Stimulated activated naive CD8-positive, alpha-beta T cell treated with anti-CD3 and anti-CD28 coated beads, Interleukin-15, amount 100 ng/mL, for 72 hours (primary cell): ENCODE results near the gene TMTC1.
"Not testable (repeated sequence)": the region's sequence is repeated elsewhere in the genome, so short reads cannot be mapped to it uniquely, and the experiment has no call there.

Source experiments
- ATAC-seq: fragments of 150-1000 bp; cut with Tn5 transposase; 2 replicates; pipeline ENCODE4 v1.10.0; 2021; ENCODE audit warnings: mild to moderate bottlenecking, moderate library complexity
- DNase-seq, 2 donors: peaks; one replicate each; pipeline ENCODE4 v3.0.0; 2021 to 2022
- H3K27ac Mint-ChIP-seq, 2 donors: one replicate each; pipeline ENCODE4 v1.8.0; 2022; ENCODE audit warnings: mild to moderate bottlenecking in 2 of 2, mixed read lengths in 2 of 2, moderate library complexity in 2 of 2
- H3K27me3 Mint-ChIP-seq: one replicate; pipeline ENCODE4 v1.8.0; 2022; ENCODE audit warnings: mixed read lengths
- H3K4me1 Mint-ChIP-seq: one replicate; pipeline ENCODE4 v1.8.0; 2022; ENCODE audit warnings: mild to moderate bottlenecking, mixed read lengths
- H3K4me3 Mint-ChIP-seq, 2 donors: one replicate each; pipeline ENCODE4 v1.8.0; 2022; ENCODE audit warnings: mild to moderate bottlenecking in 2 of 2, mixed read lengths in 2 of 2, moderate library complexity in 1 of 2
- H3K9me3 Mint-ChIP-seq, 2 donors: one replicate each; pipeline ENCODE4 v1.8.0; 2022; ENCODE audit warnings: mixed read lengths in 2 of 2

TMTC1 gene

GRCh38 chr12:29556363-29556762, 227.4 kb downstream of the TMTC1 start:
- DNase-seq (no peak), ATAC-seq (no peak)
- no peak overlapping the region for H3K27ac Mint-ChIP-seq
- H3K9me3 Mint-ChIP-seq: no peaks in the 10 kb centered on the region
- H3K4me3 Mint-ChIP-seq: no peak overlapping the region
- no peaks in the 10 kb centered on the region for H3K27me3 Mint-ChIP-seq
- H3K4me1 Mint-ChIP-seq: no peaks in the 10 kb centered on the region

GRCh38 chr12:29555451-29555850, 228.3 kb downstream of the TMTC1 start:
- not testable (repeated sequence) for H3K4me3 Mint-ChIP-seq, DNase-seq, H3K4me1 Mint-ChIP-seq, H3K9me3 Mint-ChIP-seq, H3K27ac Mint-ChIP-seq, H3K27me3 Mint-ChIP-seq, ATAC-seq

GRCh38 chr12:29552994-29553748, 230.6 kb downstream of the TMTC1 start:
- ATAC-seq (no peak), DNase-seq (no peak)
- H3K4me1 Mint-ChIP-seq: no peaks in the 10 kb centered on the region
- peaks cover 1% of the 10 kb centered on the region for H3K27me3 Mint-ChIP-seq
- no peaks in the 10 kb centered on the region for H3K9me3 Mint-ChIP-seq
- no peak overlapping the region for H3K27ac Mint-ChIP-seq
- no peak overlapping the region for H3K4me3 Mint-ChIP-seq

GRCh38 chr12:29552324-29552927, 231.3 kb downstream of the TMTC1 start:
- DNase-seq: peak; percentile 35 to 57
- H3K27me3 Mint-ChIP-seq: peaks cover 9% of the 10 kb centered on the region
- peak; percentile 72 for ATAC-seq
- no peak overlapping the region for H3K27ac Mint-ChIP-seq
- no peaks in the 10 kb centered on the region for H3K9me3 Mint-ChIP-seq
- no peaks in the 10 kb centered on the region for H3K4me1 Mint-ChIP-seq
- H3K4me3 Mint-ChIP-seq: no peak overlapping the region

- H3K9me3 Mint-ChIP-seq: no peaks in the 10 kb centered on the region
- H3K27ac Mint-ChIP-seq: no peak overlapping the region
These were observed 231.9 kb downstream of the TMTC1 start for GRCh38 chr12:29551812-29552211.

GRCh38 chr12:29547864-29548263, 235.9 kb downstream of the TMTC1 start:
- Mint-ChIP-seq H3K4me1 (no peaks in the 10 kb centered on the region), H3K4me3 (no peak overlapping the region), H3K9me3 (no peaks in the 10 kb centered on the region), H3K27me3 (peaks cover 15% of the 10 kb centered on the region), H3K27ac (no peak overlapping the region)
- DNase-seq (no peak), ATAC-seq (no peak)

More at GRCh38 chr12:29551812-29552211, 231.9 kb downstream of the TMTC1 start:
- Mint-ChIP-seq H3K27me3 (peaks cover 15% of the 10 kb centered on the region), H3K4me3 (no peak overlapping the region), H3K4me1 (no peaks in the 10 kb centered on the region)
- no peak for ATAC-seq
- no peak for DNase-seq

- no peak overlapping the region for H3K4me3 Mint-ChIP-seq
- ATAC-seq (no peak), DNase-seq (no peak)
- H3K27ac Mint-ChIP-seq: no peak overlapping the region
- peaks cover 15% of the 10 kb centered on the region for H3K27me3 Mint-ChIP-seq
- H3K4me1 Mint-ChIP-seq: no peaks in the 10 kb centered on the region
- H3K9me3 Mint-ChIP-seq: no peaks in the 10 kb centered on the region
These were observed 236.6 kb downstream of the TMTC1 start for GRCh38 chr12:29547151-29547632.

- Mint-ChIP-seq H3K4me1 (no peaks in the 10 kb centered on the region), H3K4me3 (no peak overlapping the region), H3K27ac (no peak overlapping the region), H3K9me3 (no peaks in the 10 kb centered on the region), H3K27me3 (peaks cover 15% of the 10 kb centered on the region)
- ATAC-seq: no peak
- DNase-seq: no peak
These were observed 237.7 kb downstream of the TMTC1 start for GRCh38 chr12:29546000-29546399.

GRCh38 chr12:29545102-29545467, 238.7 kb downstream of the TMTC1 start:
- DNase-seq: no peak
- Mint-ChIP-seq H3K4me1 (no peaks in the 10 kb centered on the region), H3K27me3 (peaks cover 15% of the 10 kb centered on the region), H3K9me3 (no peaks in the 10 kb centered on the region), H3K27ac (no peak overlapping the region), H3K4me3 (no peak overlapping the region)
- no peak for ATAC-seq

- DNase-seq (no peak), ATAC-seq (no peak)
- Mint-ChIP-seq H3K4me3 (no peak overlapping the region), H3K27ac (no peak overlapping the region), H3K27me3 (peaks cover 15% of the 10 kb centered on the region), H3K4me1 (no peaks in the 10 kb centered on the region), H3K9me3 (no peaks in the 10 kb centered on the region)
These were observed 239.2 kb downstream of the TMTC1 start for GRCh38 chr12:29544428-29545101.

- ATAC-seq (no peak), DNase-seq (no peak)
- Mint-ChIP-seq H3K4me3 (no peak overlapping the region), H3K27me3 (peaks cover 13% of the 10 kb centered on the region), H3K4me1 (no peaks in the 10 kb centered on the region), H3K27ac (no peak overlapping the region), H3K9me3 (no peaks in the 10 kb centered on the region)
These were observed 240.7 kb downstream of the TMTC1 start for GRCh38 chr12:29543036-29543435.

- Mint-ChIP-seq H3K4me1 (no peaks in the 10 kb centered on the region), H3K4me3 (no peak overlapping the region), H3K27me3 (peaks cover 26% of the 10 kb centered on the region), H3K27ac (no peak overlapping the region), H3K9me3 (no peaks in the 10 kb centered on the region)
- no peak for ATAC-seq
- no peak for DNase-seq
These were observed 246.4 kb downstream of the TMTC1 start for GRCh38 chr12:29537298-29537697.

- DNase-seq: no peak
- no peak for ATAC-seq
- Mint-ChIP-seq H3K27me3 (peaks cover 38% of the 10 kb centered on the region), H3K27ac (no peak overlapping the region), H3K4me3 (no peak overlapping the region), H3K4me1 (no peaks in the 10 kb centered on the region), H3K9me3 (no peaks in the 10 kb centered on the region)
These were observed 248.8 kb downstream of the TMTC1 start for GRCh38 chr12:29534935-29535334.

- H3K27me3 Mint-ChIP-seq: peaks cover 43% of the 10 kb centered on the region
- no peaks in the 10 kb centered on the region for H3K9me3 Mint-ChIP-seq
- no peak overlapping the region for H3K4me3 Mint-ChIP-seq
- DNase-seq: no peak
- no peak for ATAC-seq
- H3K4me1 Mint-ChIP-seq: no peaks in the 10 kb centered on the region
- H3K27ac Mint-ChIP-seq: no peak overlapping the region
These were observed 249.8 kb downstream of the TMTC1 start for GRCh38 chr12:29533815-29534489.

GRCh38 chr12:29531471-29531870, 252.3 kb downstream of the TMTC1 start:
- Mint-ChIP-seq H3K4me3 (no peak overlapping the region), H3K27ac (no peak overlapping the region), H3K4me1 (no peaks in the 10 kb centered on the region), H3K9me3 (no peaks in the 10 kb centered on the region), H3K27me3 (peaks cover 54% of the 10 kb centered on the region)
- ATAC-seq (no peak), DNase-seq (no peak)

GRCh38 chr12:29530436-29530835, 253.3 kb downstream of the TMTC1 start:
- no peak overlapping the region for H3K27ac Mint-ChIP-seq
- no peak for DNase-seq
- H3K4me1 Mint-ChIP-seq: no peaks in the 10 kb centered on the region
- ATAC-seq: no peak
- no peaks in the 10 kb centered on the region for H3K9me3 Mint-ChIP-seq
- no peak overlapping the region for H3K4me3 Mint-ChIP-seq
- peaks cover 54% of the 10 kb centered on the region for H3K27me3 Mint-ChIP-seq
